Peyer's patch (tissue), 4 donors: ENCODE results near the gene KIF26B.

Experiments used
- CTCF ChIP-seq, 6 experiments: fragments of 450-650 bp in 4 of 6; fragments of 200-600 bp in 2 of 6; sonication (generic) in 1 of 6; IDR thresholded peaks; one replicate each; pipeline ENCODE4 v1.5.1; 2017 to 2019; ENCODE audit warnings: antibody characterized with exemption in 6 of 6, mild to moderate bottlenecking in 3 of 6, moderate library complexity in 1 of 6
- POLR2A ChIP-seq, 2 donors: fragments of 450-650 bp; IDR thresholded peaks; one replicate each; pipeline ENCODE4 v1.5.1; 2017; ENCODE audit warnings: antibody characterized with exemption in 2 of 2, mild to moderate bottlenecking in 2 of 2, moderate library complexity in 2 of 2

DNA sequence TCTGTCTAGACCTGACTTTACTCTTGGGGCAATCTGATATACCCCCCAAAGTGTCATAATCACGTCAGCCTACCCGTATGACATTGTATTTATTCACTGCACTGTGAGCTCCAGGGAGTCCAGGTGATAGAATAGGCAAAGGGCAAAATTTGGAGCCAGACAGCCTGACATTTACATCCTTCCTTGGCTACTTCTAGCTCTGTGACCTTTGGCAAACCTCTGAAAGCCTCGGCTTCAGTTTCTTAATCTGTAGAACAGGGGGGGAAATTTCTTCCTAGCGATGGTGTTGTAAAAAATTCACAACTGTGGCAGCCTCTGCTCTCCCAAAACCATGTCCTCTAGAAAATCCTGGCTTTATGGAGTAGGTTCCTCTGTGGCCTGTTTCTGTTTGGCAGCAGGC lies 240.9 kb downstream of the KIF26B start:
- TF ChIP-seq CTCF (IDR thresholded peaks at IDR 0.05) (no peak), POLR2A (IDR thresholded peaks at IDR 0.05) (no peak)
